ENCODE results near the gene LINGO4. TPM values are rescaled to one million over a fixed set of nuclear protein-coding genes. Genes with fewer than 3 reads are reported as not detected.

LINGO4 gene
- total and polyA plus RNA-seq, 2 experiments from 2014 or later = not detected

- Histone ChIP-seq H3K9me3 (ENCODE audit: low read depth) (no peaks in the 10 kb centered on the region), H3K27ac (no peak overlapping the region), H3K79me2 (no peaks in the 10 kb centered on the region), H3K36me3 (replicated peaks; ENCODE audit: insufficient read depth, low read depth) (no peaks in the 10 kb centered on the region), H3K4me2 (no peak overlapping the region), H3K27me3 (no peaks in the 10 kb centered on the region), H3K4me1 (ENCODE audit: insufficient read depth) (no peaks in the 10 kb centered on the region), H3K4me3 (no peak overlapping the region), H2AFZ (no peak overlapping the region), H3K9me2 (replicated peaks; ENCODE audit: insufficient read depth) (no peaks in the 10 kb centered on the region), H4K20me1 (ENCODE audit: insufficient read depth, poor library complexity, severe bottlenecking) (no peaks in the 10 kb centered on the region)
- no peak for DNase-seq (ENCODE audit: low spot score)
- TF ChIP-seq EZH2phosphoT487 (IDR thresholded peaks at IDR 0.05; ENCODE audit: low read depth, severe bottlenecking, unreplicated experiment) (no peak), EZH2 (IDR thresholded peaks at IDR 0.05; ENCODE audit: borderline replicate concordance) (no peak), CTCF (IDR thresholded peaks at IDR 0.05; ENCODE audit: poor library complexity) (no peak)
- WGBS (ENCODE audit: low lambda C conversion rate, missing lambda C conversion rate) = 91% methylated on average over 15 of the region's 15 CpGs
Observed at GRCh38 chr1:151814426-151814825, 9.2 kb upstream of the LINGO4 start.

DNA sequence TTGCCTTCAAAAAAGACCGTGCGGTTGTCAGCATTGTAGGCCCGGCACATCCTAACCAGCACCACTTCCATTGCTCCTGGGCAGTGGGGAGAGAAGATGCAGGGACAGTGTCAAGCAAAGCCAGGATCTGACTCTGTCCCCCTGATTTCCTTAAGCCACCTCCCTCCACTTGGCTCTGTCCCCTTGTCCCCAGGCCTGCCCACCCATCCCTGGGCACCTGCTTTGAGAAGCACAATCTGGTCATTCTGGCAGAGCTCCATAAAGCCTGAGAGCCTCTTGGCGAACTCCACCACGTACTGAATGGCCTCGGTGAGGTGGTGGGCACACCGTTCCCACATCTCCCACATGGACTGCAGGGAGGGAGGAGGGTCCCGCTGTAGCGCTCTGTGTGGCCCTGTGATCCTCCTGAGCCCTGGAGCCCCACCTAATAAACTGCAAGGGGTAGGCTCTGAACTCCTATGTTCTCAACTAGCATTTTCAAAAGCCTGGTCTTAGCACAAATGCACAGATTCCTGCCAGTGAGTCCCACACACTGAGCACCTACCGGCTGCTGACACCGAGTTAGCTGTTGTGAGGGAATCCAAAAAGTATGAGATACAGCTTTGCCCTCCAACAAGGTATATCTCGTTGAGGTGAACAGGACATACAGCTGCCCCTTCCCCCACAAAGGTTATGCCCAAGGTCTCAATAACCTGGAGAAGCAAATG is 8.2 kb upstream of the LINGO4 start:
- H3K79me2 ChIP-seq = no peaks in the 10 kb centered on the region
- H4K20me1 ChIP-seq (ENCODE audit: insufficient read depth, poor library complexity, severe bottlenecking) = no peaks in the 10 kb centered on the region
- H2AFZ ChIP-seq = no peak overlapping the region
- H3K4me1 ChIP-seq (ENCODE audit: insufficient read depth) = no peaks in the 10 kb centered on the region
- no peaks in the 10 kb centered on the region for H3K9me2 ChIP-seq (replicated peaks; ENCODE audit: insufficient read depth)
- no peak overlapping the region for H3K4me3 ChIP-seq
- no peak for DNase-seq (ENCODE audit: low spot score)
- no peaks in the 10 kb centered on the region for H3K9me3 ChIP-seq (ENCODE audit: low read depth)
- no peak overlapping the region for H3K4me2 ChIP-seq
- 91% methylated on average over 12 of the region's 12 CpGs for WGBS (ENCODE audit: low lambda C conversion rate, missing lambda C conversion rate)
- no peaks in the 10 kb centered on the region for H3K27me3 ChIP-seq
- no peak for TF ChIP-seq EZH2 (IDR thresholded peaks at IDR 0.05; ENCODE audit: borderline replicate concordance)
- H3K27ac ChIP-seq = no peak overlapping the region
- H3K36me3 ChIP-seq (replicated peaks; ENCODE audit: insufficient read depth, low read depth) = no peaks in the 10 kb centered on the region

DNA sequence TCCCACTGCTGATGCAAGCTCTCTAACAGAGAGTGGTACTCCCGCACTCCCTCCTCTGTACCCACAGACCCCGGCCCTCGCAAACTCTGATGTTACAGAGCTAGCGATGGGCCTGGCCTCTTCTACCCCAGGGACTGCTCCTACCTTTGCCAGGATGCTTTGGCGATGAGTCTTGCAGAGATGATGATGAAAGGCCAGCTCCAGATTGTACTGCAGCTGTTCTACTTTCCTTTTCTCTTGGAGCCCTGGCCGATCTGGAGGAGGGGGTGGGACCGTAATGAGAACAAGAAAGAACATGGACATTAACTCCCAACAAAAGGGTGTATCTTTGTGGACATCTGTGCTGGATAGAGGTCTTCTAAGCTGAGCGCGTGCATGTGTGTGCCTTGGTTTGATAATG is 6.0 kb upstream of the LINGO4 start:
- H3K4me1 ChIP-seq (ENCODE audit: insufficient read depth) = no peaks in the 10 kb centered on the region
- no peak overlapping the region for H2AFZ ChIP-seq
- no peaks in the 10 kb centered on the region for H4K20me1 ChIP-seq (ENCODE audit: insufficient read depth, poor library complexity, severe bottlenecking)
- no peaks in the 10 kb centered on the region for H3K9me3 ChIP-seq (ENCODE audit: low read depth)
- TF ChIP-seq EZH2phosphoT487 (IDR thresholded peaks at IDR 0.05; ENCODE audit: low read depth, severe bottlenecking, unreplicated experiment) (no peak), EZH2 (IDR thresholded peaks at IDR 0.05; ENCODE audit: borderline replicate concordance) (no peak), CTCF (IDR thresholded peaks at IDR 0.05; ENCODE audit: poor library complexity) (no peak)
- H3K4me2 ChIP-seq = no peak overlapping the region
- H3K9me2 ChIP-seq (replicated peaks; ENCODE audit: insufficient read depth) = no peaks in the 10 kb centered on the region
- no peak overlapping the region for H3K27ac ChIP-seq
- no peak for DNase-seq (ENCODE audit: low spot score)
- no peaks in the 10 kb centered on the region for H3K27me3 ChIP-seq
- 91% methylated on average over 9 of the region's 9 CpGs for WGBS (ENCODE audit: low lambda C conversion rate, missing lambda C conversion rate)
- H3K79me2 ChIP-seq = no peaks in the 10 kb centered on the region
- no peak overlapping the region for H3K4me3 ChIP-seq
- no peaks in the 10 kb centered on the region for H3K36me3 ChIP-seq (replicated peaks; ENCODE audit: insufficient read depth, low read depth)

GRCh38 chr1:151809985-151810556 is 4.9 kb upstream of the LINGO4 start:
- Histone ChIP-seq H3K27ac (no peak overlapping the region), H3K79me2 (no peaks in the 10 kb centered on the region), H3K27me3 (no peaks in the 10 kb centered on the region), H2AFZ (no peak overlapping the region), H3K9me3 (ENCODE audit: low read depth) (no peaks in the 10 kb centered on the region), H3K4me3 (no peak overlapping the region), H3K4me1 (ENCODE audit: insufficient read depth) (no peaks in the 10 kb centered on the region), H3K9me2 (replicated peaks; ENCODE audit: insufficient read depth) (no peaks in the 10 kb centered on the region), H3K36me3 (replicated peaks; ENCODE audit: insufficient read depth, low read depth) (no peaks in the 10 kb centered on the region), H3K4me2 (no peak overlapping the region), H4K20me1 (ENCODE audit: insufficient read depth, poor library complexity, severe bottlenecking) (no peaks in the 10 kb centered on the region)
- TF ChIP-seq EZH2phosphoT487 (IDR thresholded peaks at IDR 0.05; ENCODE audit: low read depth, severe bottlenecking, unreplicated experiment) (no peak), CTCF (IDR thresholded peaks at IDR 0.05; ENCODE audit: poor library complexity) (no peak), EZH2 (IDR thresholded peaks at IDR 0.05; ENCODE audit: borderline replicate concordance) (no peak)
- no peak for DNase-seq (ENCODE audit: low spot score)
- 86% methylated on average over 1 of the region's 1 CpG for WGBS (ENCODE audit: low lambda C conversion rate, missing lambda C conversion rate)

Data from hepatocyte (in vitro differentiated cells).